HepG2 (cell line): ENCODE measurements around the gene SFRP4.

Source experiments
- BCL3 ChIP-seq: sonication (generic); formaldehyde crosslinking; IDR thresholded peaks from 2 replicates; pipeline ENCODE4 v1.5.1; 2020; ENCODE audit warnings: mild to moderate bottlenecking, missing genetic modification reagents, moderate library complexity
- DR1 ChIP-seq: sonication (generic); formaldehyde crosslinking; IDR thresholded peaks from 2 replicates; pipeline ENCODE4 v1.8.0; 2021; ENCODE audit warnings: mild to moderate bottlenecking, missing genetic modification reagents, inconsistent platforms
- FOXJ3 ChIP-seq: sonication (generic); formaldehyde crosslinking; IDR thresholded peaks from 2 replicates; pipeline ENCODE4 v1.4.0; 2020; ENCODE audit warnings: missing genetic modification reagents, mild to moderate bottlenecking, borderline replicate concordance
- PCBP2 ChIP-seq: fragments of 200-400 bp; formaldehyde crosslinking; optimal IDR thresholded peaks from 2 replicates; pipeline ENCODE3; 2018; ENCODE audit warnings: low read length, low read depth; ENCODE audit not compliant: poor library complexity, severe bottlenecking
- RFX5 ChIP-seq: IDR thresholded peaks from 2 replicates; pipeline ENCODE4 v1.6.1; 2011; ENCODE audit warnings: low read depth, low read length, improper control_type of control experiment
- ZNF224 ChIP-seq: sonication (generic); formaldehyde crosslinking; IDR thresholded peaks from 2 replicates; pipeline ENCODE4 v1.5.0; 2020; ENCODE audit warnings: mild to moderate bottlenecking, missing genetic modification reagents
- ZNF549 ChIP-seq: sonication (generic); formaldehyde crosslinking; IDR thresholded peaks from 2 replicates; pipeline ENCODE4 v1.5.0; 2020; ENCODE audit warnings: missing genetic modification reagents
- TF ChIP-seq, protein P1 (sequence below): sonication (generic); formaldehyde crosslinking; IDR thresholded peaks from 2 replicates; pipeline ENCODE4 v1.5.0; 2020; ENCODE audit warnings: mild to moderate bottlenecking, missing genetic modification reagents, moderate library complexity

DNA sequence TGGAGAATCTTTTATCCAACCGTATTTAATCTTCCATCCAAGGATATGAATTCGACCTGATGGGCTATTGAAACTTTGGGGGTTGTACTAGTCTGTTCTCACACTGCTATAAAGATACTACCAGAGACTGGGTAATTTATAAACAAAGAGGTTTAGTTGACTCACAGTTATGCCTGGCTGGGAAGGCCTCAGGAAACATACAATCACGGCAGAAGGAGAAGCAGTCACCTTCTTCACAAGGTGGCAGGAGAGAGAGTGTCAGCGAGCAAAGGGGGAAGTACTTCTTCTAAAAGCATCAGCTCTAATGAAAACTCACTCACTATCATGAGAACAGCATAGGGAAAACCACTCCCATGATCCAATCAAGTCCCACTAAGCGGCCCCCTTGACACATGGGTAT, 47.6 kb upstream of the SFRP4 start:
- no peak for TF ChIP-seq DR1 (CRISPR knock-in tag)
- no peak for TF ChIP-seq ZNF224 (CRISPR knock-in tag)
- no peak for TF ChIP-seq PCBP2
- no peak for TF ChIP-seq BCL3 (CRISPR knock-in tag)
- TF ChIP-seq RFX5: no peak
- TF ChIP-seq ZNF549 (CRISPR knock-in tag): no peak
- TF ChIP-seq, protein P1, sequence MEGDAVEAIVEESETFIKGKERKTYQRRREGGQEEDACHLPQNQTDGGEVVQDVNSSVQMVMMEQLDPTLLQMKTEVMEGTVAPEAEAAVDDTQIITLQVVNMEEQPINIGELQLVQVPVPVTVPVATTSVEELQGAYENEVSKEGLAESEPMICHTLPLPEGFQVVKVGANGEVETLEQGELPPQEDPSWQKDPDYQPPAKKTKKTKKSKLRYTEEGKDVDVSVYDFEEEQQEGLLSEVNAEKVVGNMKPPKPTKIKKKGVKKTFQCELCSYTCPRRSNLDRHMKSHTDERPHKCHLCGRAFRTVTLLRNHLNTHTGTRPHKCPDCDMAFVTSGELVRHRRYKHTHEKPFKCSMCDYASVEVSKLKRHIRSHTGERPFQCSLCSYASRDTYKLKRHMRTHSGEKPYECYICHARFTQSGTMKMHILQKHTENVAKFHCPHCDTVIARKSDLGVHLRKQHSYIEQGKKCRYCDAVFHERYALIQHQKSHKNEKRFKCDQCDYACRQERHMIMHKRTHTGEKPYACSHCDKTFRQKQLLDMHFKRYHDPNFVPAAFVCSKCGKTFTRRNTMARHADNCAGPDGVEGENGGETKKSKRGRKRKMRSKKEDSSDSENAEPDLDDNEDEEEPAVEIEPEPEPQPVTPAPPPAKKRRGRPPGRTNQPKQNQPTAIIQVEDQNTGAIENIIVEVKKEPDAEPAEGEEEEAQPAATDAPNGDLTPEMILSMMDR (CRISPR knock-in tag): no peak
- TF ChIP-seq FOXJ3 (CRISPR knock-in tag): no peak
